COLO829 (cell line): ENCODE data around the gene SUPT3H.
"Not testable (repeated sequence)": the region's sequence is repeated elsewhere in the genome, so short reads cannot be mapped to it uniquely, and the experiment has no call there.

Source experiments
- DNase-seq: peaks from one replicate; pipeline ENCODE4 v3.0.0; 2012; ENCODE audit warnings: low spot score

The SUPT3H gene

DNA sequence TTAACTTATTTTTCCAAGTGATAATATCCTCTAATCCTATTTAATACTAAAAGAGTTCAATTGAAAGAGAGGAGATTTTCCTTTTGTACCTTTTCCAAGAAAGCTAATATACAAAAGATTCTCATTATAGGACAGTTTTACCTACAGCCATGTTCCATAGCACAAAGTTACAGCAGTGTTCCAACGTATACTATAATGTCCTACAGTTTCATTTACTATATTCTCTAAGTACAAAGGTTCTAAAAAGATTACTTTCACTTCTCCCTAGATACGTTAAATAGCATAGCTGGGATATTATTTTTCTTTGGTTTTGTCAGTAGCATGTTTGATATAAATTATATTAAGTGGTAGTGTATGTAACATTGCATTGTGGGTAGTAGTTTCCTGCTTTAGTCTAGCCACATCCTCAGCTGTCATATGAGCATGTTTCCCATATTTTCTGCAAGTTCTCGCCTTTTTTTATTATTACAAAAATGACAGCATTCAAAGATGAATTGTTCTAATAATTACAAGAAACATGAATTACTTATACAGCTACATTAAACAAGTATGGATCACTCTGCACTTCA lies 54.0 kb downstream of the SUPT3H start:
- DNase-seq = no peak

DNA sequence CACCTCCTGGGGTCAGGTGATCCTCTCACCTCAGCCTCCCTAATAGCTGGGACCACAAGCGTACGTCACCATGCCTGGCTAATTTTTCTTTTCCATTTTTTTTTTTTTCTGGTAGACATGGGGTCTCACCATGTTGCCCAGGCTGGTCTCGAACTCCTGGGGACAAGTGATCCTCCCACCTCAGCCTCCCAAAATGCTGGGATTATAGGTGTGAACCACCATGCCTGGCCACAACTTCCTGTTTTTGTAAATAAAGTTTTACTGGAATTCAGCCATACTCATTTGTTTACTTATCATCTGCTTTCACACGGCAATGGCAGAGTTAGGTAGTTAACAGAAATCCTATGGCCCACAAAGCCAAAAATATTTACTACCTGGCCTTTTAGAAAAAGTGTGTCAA lies 57.4 kb downstream of the SUPT3H start:
- DNase-seq = no peak

DNA sequence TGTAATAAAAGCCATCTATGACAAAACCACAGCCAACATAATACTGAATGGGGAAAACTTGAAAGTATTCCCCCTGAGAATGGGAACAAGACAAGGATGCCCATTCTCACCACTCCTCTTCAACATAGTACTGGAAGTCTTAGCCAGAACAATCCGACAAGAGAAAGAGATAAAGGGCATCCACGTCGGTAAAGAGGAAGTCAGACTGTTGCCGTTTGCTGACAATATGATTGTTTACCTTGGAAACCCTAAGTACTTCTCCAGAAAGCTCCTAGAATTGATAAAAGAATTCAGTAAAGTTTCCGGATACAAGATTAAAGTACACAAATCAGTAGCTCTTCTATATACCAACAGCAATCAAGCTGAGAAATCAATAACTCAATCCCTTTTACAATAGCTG lies 63.6 kb downstream of the SUPT3H start:
- DNase-seq = no peak

DNA sequence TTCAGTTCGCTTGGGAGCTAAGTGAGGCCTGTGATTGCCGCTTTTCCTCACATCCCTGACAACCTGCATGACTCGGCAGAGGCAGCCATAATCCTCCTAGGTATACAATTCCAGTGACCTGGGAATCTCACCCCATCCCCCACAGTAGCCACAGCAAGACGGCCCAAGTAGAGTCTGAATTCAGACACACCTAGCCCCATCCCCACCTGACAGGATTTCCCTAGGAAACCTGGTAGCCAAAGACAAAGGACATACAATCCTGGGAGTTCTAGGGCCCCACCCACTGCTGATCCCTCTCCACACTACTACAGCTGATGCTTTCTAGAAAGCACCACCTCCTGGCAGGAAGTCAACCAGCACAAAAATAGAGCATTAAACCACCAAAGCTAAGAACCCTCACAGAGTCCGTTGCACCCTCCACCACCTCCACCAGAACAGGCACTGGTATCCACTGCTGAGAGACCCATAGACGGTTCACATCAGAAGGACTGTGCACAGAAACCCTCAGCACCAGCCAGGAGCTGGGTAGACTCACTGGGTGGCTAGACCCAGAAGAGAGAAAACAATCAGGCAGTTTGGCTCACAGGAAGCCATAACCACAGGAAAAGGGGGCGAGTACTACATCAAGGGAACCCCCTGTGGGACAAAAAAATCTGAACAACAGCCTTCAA lies 67.5 kb downstream of the SUPT3H start:
- no peak for DNase-seq

DNA sequence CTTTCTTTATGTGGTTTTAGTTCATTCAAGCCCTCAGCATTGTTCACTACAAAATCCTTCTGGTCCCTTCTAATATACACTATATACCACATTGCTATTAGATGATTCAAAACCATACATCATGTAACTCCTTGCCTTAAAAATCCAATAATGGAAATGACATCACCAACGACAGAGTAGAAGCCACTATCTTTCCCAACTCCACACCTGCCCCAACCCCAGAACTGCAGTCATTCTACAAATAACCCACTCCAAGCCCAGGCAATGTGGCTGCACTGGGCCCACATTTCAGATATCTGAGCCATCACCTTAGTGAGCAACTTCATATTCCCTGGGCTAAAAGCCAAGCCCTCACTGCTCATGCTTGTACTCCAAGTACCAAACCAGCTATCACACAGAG lies 72.2 kb downstream of the SUPT3H start:
- no peak for DNase-seq

DNA sequence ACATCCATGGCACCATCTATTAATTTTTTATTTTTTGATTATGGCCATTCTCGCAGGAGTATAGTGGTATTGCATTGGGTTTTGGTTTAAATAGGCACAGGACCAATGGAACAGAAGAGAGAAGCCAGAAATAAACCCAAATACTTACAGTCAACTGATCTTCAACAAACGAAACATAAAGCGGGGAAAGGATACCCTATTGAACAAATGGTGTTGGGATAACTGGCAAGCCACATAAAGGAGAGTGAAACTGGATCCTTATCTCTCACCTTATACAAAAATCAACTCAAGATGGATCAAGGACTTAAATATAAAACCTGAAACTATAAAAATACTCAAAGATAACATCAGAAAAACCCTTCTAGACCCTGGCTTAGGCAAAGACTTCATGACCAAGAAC lies 74.9 kb downstream of the SUPT3H start:
- DNase-seq = no peak

DNA sequence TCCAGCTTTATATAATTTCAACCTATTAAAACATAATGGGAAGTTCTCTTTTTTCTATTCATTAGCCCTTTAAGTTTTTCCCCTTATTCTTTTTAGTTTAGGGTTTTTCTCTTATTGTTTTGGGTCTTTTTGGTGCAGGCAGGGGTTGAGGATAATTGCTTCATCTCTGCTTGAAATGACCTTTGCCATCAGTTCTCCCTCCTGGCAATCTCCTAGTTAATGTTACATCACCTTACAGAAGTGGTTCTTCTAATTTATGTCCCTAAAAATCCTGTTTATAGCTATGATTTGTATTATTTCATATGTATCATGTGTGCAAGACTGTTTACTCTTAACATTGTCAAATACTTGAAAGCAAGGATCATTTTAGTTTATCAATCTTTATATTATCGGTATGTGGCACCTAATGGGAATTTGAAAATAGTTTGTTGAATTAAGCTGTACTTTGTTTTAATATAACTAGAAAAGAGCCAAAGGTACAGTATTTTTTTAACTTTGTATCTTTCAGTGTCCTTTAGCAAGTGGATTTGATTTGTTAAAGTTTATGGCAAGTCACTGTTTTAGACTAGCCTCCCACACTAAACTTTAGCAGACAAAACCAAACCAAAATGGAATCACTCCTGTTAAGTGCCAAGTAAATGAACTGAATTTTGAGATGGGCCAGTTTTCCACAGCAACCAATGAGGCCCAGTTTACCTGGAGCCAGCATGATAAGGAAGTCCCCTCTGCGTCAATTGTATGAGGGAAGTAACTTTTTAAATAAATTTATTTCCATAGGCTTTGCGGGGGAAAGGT lies 76.2 kb downstream of the SUPT3H start:
- no peak for DNase-seq

DNA sequence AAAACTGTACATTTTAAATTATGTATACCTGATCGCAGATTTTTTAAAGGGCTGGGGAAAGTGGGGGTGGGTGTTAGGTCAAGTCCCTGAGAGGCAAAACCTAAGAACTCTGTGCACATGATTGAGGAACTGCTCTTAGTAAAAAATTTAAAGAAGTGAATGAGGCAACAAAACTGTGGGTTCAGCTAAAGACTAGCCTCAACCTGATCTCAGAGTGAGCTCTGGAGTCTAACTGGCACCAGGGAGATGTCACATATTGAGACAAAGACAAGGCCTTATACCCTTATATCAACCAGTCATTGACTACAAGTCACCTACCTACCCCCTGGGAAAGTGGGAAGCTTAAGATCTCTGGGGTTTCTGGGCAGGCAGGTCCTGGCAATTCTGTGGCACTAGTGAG lies 77.0 kb downstream of the SUPT3H start:
- no peak for DNase-seq

DNA sequence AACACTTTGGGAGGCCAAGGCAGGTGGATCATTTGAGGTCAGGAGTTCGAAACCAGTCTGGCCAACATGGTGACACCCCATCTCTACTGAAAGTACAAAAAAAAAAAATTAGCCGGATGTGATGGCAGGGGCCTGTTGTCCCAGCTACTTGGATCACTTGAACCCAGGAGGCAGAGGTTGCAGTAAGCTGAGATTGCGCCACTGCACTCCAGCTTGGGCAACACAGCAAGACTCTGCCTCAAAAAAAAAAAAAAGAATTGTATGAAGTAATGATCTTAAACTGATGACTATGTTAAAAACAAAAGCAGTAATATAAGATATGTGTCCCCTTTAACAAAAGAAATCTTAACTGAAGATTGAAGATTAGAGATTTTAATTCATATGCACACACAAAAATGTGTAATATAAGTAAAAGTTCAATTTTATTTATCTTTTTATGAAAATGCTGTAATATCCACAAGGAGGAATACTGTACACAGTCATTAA lies 78.6 kb downstream of the SUPT3H start:
- DNase-seq = no peak

DNA sequence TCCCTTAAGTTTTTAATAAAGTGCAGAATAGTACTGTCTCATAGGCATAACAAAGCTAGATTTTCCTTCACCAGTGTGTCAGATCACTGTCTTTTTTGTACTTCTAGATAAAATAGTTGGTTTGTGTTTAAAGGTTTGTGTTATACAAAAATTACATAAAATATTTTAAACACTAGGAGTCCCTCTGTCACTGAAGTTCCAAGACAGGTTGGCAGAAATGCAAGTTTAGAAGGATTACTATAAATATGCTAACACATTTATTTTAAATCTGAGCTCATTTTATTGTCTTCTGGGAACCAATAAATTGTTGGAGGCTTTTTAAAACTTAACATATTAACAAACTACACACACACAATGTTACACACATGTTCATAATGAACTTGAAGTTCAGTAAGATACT lies 80.4 kb downstream of the SUPT3H start:
- DNase-seq = no peak

DNA sequence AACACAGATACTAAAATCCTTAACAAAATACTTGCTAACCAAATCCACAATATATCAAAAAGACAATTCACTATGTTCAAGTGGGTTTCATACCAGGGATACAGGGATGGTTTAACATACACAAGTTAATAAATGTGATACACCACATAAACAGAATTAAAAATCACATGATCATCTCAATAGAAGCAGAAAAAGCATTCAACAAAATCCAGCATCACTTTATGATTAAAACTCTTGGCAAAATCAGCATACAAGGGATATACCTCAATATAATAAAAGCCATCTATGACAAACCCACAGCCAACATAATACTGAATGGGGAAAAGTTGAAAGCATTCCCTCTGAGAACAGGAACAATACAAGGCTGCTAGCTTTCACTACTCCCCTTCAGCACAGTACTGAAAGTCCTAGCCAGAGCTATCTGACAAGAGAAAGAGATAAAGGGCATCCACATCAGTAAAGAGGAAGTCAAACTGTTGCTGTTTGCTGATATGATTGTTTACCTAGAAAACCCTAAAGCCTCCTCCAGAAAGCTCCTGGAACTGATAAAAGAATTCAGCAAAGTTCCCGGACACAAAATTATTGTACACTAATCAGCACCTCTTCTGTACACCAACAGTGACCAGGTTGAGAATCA lies 83.6 kb downstream of the SUPT3H start:
- not testable (repeated sequence) for DNase-seq

DNA sequence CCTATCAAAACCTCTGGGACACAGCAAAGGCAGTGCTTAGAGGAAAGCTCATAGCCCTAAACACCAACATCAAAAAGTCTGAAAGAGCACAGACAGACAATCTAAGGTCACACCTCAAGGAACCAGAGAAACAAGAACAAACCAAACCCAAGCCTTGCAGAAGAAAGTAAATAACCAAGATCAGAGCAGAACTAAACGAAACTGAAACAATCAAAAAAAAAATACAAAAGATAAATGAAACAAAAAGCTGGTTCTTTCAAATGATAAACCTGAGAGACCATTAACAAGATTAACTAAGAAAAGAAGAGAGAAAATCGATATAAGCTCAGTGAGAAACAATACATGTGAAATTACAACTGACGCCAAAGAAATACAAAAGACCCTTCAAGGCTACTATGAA lies 84.4 kb downstream of the SUPT3H start:
- no peak for DNase-seq

DNA sequence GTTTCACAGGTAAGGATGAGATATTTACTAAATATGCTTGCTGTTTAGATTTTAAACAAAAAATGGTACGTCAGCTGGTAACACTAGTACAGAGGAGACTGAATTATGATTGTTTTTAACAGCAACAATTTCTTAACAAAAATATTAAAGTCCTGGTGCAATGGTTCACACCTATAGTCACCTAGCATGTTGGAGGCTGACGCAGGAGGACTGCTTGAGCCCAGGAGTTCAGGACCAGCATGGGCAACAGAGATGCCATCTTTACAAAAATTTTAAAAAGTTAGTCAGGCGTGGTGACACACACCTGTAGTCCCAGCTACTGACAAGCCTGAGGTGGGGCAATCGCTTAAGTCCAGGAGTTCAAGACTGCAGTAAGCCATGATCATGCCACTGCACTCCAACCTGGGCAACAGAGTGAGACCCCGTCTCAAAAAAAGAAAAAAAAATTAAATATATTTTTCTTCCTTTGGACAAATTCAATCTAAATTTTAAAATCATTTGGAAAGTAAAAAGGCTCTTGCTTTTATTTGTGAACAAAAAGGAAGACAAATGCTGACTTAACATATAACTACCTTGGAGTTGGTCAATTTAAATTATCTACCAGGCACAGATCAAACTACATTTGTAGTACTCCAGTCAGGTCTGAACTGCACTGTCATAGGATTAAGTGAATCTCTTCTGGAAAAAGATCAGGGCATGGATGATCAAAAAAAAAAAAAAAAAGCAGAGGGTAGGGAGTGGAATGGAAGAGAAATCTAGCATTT lies 87.8 kb downstream of the SUPT3H start:
- DNase-seq = no peak

DNA sequence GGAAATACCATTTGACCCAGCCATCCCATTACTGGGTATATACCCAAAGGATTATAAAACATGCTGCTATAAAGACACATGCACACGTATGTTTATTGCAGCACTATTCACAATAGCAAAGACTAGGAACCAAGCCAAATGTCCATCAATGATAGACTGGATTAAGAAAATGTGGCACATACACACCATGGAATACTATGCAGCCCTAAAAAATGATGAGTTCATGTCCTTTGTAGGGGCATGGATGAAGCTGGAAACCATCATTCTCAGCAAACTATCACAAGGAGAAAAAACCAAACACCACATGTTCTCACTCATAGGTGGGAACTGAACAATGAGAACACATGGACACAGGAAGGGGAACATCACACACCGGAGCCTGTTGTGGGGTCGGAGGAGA lies 91.0 kb downstream of the SUPT3H start:
- DNase-seq = not testable (repeated sequence)

DNA sequence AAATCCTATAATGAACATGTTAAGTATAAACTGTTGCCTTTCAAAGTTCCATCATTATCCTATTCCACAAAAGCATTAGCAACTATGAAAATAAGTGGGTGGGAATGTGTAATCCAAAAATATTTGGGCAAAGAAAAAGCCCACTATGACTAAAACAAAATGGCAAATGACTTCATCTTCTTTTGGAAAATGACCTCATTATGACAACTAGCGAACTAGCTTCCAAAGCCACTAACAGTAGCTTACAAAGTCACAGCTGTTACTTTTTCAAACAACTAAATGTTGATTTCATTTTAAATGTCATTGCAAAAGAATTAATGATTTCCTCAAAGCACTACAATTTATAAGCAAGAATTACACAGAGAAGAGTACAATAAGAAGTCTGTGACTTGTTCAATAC lies 99.4 kb downstream of the SUPT3H start:
- DNase-seq = no peak

DNA sequence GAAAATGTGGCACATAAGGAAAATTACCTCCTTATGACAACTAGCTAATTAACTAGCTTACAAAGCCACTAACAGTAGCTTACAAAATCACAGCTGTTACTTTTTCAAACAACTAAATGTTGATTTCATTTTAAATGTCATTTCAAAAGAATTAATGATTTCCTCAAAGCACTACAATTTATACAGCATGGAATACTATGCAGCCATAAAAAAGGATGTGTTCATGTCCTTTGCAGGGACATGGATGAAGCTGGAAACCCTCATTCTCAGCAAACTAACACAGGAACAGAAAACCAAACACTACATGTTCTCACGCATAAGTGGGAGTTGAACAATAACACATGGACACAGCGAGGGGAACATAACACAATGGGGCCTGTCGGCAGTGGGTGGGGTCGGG lies 100.0 kb downstream of the SUPT3H start:
- not testable (repeated sequence) for DNase-seq

DNA sequence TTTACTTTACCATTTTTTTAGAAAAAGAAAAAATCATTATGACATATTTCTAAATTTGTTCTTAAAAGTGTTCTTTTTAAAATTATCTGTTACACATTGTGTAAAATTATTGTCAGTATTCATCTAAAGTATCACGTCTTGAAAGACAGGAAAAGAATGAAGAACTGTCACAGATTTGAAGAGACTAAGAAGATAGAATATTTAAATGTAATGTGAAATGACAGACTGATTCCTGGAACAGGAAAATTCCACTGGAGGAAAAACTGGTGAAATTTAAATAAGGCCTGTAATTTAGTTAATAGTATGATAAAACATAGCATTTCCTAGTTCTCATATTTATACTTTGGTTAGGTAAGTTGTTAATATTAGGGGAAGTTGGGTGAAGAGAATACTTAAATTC lies 102.4 kb downstream of the SUPT3H start:
- no peak for DNase-seq

DNA sequence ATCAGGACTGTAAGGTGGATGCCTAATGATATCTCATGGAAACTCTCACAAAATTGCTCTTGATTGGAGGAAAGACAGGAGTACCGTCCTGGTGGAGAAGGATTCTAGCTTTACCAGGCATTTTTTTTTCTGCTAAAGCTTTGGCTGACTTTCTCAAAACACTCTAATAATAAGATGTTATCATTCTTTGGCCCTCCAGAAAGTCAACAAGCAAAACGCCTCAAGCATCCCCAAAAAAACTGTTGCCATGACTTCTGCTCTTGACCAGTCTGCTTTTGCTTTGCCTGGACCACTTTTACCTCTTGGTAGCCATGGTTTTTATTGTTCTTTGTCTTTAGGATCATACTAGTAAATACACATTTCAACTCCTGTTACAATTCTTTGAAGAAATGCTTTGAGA lies 105.1 kb downstream of the SUPT3H start:
- no peak for DNase-seq

DNA sequence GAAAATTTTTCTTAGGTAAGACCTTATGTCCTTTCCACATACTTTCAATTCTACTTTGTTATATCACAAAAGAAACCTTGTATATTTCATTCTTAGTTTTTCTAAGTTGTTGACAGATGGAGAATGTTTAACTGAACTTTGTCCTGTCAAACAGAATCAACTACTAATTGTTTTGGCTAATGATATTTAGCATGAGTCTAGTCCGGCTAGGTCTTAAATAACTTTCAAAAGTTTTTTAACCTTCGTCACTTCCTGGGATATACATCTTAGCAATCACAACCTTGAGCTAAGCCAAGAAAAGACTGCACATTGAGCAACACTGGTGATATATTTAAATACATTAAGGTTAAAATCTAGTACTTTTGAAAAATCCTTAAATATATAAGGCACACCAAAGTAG lies 112.5 kb downstream of the SUPT3H start:
- no peak for DNase-seq

DNA sequence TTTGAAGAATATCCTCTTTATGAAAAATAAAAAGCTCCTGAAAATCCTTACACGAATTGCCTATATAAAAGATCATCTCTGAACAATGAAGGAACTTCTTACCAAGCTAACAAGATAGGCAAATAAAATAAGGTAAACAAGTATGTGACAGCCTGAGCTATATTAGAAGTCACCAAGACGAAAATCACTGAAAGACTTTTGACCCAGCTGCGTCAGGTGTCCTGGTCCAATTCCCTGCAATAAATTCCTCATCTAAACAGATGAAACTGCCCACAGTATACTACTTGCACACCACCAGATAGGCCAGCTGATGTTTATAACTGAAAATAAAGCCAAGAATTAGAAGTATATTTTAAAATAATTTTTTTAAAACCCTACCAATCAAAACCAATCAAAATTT lies 117.0 kb downstream of the SUPT3H start:
- no peak for DNase-seq

DNA sequence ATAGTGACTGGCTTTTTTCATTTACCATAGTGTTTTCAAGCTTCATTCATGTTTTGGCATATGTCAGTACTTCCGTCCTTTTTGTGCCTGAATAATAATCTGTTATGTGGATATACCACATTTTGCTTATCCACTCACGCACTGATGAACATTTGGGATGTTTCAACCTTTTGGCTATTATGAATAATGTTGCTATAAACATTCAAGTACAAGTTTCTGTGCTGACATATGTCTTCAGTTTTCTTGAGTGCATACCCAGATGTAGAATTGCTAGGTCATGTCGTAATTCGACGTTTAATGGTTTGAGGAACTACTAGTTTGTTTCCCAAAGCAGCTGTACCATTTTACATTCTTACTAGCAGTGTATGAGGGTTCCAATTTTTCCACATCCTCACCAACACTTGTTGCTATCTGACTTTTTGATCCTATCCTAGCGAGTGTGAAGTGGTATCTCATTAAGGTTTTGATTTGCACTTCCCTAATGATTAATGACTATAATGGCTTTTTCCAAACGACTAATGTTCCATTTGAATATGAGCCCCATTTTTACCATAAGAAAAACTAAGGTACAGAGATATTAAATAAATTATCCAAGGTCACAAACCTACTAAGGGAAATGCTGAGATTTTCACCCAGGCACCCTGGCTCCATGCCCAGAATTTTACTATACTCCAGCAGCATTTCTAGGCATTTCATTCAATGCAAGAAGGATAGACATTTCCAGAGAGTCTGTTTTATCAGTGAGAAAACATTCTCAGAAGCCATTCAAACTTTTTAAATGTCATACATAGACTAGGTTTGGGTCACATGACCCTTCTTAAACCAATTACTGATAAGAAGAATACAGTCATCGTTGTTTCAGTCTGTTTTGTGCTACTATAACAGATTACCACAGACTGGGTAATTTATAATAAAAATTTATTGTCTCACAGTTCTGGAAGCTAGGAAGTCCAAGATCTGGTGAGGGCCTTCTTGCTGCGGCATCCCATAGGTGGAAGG lies 120.7 kb downstream of the SUPT3H start:
- DNase-seq = no peak
